Mononuclear cell (primary cell): ENCODE measurements around the gene TSKS. TPM values are rescaled to one million over a fixed set of nuclear protein-coding genes. Genes with fewer than 3 reads are reported as not detected.

Experiments
- H3K27me3 ChIP-seq: 2 replicates; pipeline ENCODE4 v1.6.0; 2011; ENCODE audit warnings: low read length, control low read depth; ENCODE audit not compliant: insufficient read depth
- H3K4me1 ChIP-seq: 2 replicates; pipeline ENCODE4 v1.5.1; 2011; ENCODE audit warnings: mild to moderate bottlenecking, low read length, control low read depth; ENCODE audit not compliant: insufficient read depth
- H3K4me3 ChIP-seq: 2 replicates; pipeline ENCODE4 v1.5.1; 2011; ENCODE audit warnings: mild to moderate bottlenecking, low read length, moderate library complexity
- H3K9me3 ChIP-seq: 2 replicates; pipeline ENCODE4 v1.5.1; 2011; ENCODE audit warnings: low read depth, mild to moderate bottlenecking, control low read depth, low read length
- total RNA-seq: library from RNA; depleted of rRNA; stranded (reverse); fragments of >200 nt; gene quantifications from one replicate; pipeline ENCODE4 v1.2.3, GENCODE V29; 2012

The TSKS gene
- total RNA-seq, 1 donor, result 0.31 TPM

DNA sequence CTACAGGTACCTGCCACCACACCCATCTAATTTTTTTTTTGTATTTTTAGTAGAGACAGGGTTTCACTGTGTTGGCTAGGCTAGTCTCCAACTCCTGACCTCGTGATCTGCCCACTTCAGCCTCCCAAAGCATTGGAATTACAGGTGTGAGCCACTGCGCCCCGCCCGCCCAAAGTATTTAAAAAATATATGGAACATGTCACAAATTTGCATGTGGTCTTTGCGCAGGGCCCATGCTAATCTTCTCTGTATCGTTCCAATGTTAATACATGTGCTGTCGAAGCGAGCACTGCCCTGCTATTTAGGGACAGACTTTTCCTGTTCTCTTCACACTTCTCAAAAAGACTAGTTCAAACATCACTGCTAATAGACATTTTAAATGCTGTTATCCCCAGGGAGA, 1.2 kb upstream of the TSKS start:
- peaks cover 30% of the 10 kb centered on the region for H3K4me1 ChIP-seq
- no peaks in the 10 kb centered on the region for H3K9me3 ChIP-seq
- no peak overlapping the region for H3K4me3 ChIP-seq
- H3K27me3 ChIP-seq, result no peaks in the 10 kb centered on the region

DNA sequence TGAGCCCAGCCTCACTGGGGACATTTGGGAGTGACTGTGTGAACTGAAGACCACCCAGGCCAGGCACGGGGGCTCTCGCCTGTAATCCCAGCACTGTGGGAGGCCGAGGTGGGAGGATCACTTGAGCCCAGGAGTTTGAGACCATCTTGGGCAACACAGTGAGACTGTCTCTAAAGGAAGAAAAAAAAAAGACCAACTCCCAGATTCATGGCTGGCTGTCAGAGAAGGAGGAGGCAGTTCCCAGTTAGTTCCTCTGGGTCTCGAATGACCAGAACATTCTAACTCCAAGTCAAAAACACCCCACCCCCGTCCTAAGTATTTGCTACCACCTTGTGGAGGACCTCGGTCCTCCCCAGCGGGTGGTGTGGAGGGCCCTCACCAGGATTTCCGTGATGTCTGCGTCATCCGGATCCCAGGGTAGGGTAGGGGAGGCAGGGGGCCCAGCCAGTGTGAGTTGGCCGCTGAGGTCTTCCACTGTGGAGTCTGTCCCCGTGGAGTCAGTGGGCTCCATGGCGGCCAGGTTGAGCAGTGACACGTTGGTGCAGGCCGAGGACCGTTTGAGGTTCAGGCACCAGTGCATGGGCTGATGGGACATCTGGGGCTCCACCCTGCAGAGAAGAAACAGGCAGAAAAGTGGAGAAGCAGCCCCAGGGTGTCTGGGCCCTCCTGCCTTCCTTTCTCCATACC, 1.3 kb downstream of the TSKS start:
- Histone ChIP-seq H3K9me3 (no peaks in the 10 kb centered on the region), H3K4me3 (no peak overlapping the region), H3K4me1 (peaks cover 14% of the 10 kb centered on the region), H3K27me3 (no peaks in the 10 kb centered on the region)

- H3K4me3 ChIP-seq, result no peak overlapping the region
- no peaks in the 10 kb centered on the region for H3K27me3 ChIP-seq
- H3K4me1 ChIP-seq, result peaks cover 14% of the 10 kb centered on the region
- H3K9me3 ChIP-seq, result no peaks in the 10 kb centered on the region
These were observed 1.9 kb downstream of the TSKS start for GRCh38 chr19:49761249-49761624.

GRCh38 chr19:49758292-49758691, 4.8 kb downstream of the TSKS start:
- Histone ChIP-seq H3K4me1 (peaks cover 4% of the 10 kb centered on the region), H3K4me3 (no peak overlapping the region), H3K27me3 (no peaks in the 10 kb centered on the region), H3K9me3 (no peaks in the 10 kb centered on the region)

- H3K4me3 ChIP-seq, result no peak overlapping the region
- H3K9me3 ChIP-seq, result no peaks in the 10 kb centered on the region
- no peaks in the 10 kb centered on the region for H3K4me1 ChIP-seq
- no peaks in the 10 kb centered on the region for H3K27me3 ChIP-seq
These were observed 7.2 kb downstream of the TSKS start for GRCh38 chr19:49755956-49756355.

DNA sequence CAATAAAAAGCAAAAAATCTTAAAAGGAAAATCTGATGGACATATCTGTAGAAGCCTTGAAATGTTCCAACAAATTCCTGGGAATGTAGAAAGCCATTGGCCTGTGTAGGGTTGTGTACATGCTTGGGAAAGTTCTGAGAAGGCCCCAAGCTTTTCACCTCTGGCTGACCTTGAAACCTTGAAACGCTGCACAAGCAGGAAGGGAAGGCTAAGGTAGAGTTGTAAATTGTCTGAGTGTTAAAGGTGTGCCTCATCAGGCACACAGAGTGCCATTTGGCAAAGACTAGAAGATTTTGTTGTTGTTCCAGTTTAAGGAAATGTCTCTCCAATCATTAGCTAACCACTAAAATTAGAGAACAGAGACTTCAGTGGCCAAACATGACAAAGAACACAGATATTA, 10.4 kb downstream of the TSKS start:
- no peaks in the 10 kb centered on the region for H3K9me3 ChIP-seq
- H3K4me1 ChIP-seq, result no peaks in the 10 kb centered on the region
- H3K27me3 ChIP-seq, result no peaks in the 10 kb centered on the region
- no peak overlapping the region for H3K4me3 ChIP-seq

DNA sequence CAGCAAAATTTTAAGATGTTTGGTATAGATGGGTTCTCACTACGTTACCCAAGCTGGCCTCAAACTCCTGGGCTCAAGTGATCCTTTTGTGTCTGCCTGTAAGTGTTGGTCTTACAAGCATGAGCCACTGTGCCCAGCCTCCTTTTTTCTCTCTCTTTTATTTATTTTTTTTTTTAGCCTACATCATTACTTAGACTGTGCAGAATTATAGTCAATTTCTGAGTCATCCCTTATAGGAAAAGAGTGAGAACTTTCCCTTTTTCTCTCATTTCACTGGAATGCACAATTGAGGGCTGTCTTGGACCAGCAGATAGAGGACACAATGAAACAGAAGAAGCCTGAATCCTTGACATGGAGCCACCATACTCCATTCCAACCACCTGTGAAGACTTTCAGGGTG, 13.3 kb downstream of the TSKS start:
- no peak overlapping the region for H3K4me3 ChIP-seq
- no peaks in the 10 kb centered on the region for H3K4me1 ChIP-seq
- H3K9me3 ChIP-seq, result no peaks in the 10 kb centered on the region

DNA sequence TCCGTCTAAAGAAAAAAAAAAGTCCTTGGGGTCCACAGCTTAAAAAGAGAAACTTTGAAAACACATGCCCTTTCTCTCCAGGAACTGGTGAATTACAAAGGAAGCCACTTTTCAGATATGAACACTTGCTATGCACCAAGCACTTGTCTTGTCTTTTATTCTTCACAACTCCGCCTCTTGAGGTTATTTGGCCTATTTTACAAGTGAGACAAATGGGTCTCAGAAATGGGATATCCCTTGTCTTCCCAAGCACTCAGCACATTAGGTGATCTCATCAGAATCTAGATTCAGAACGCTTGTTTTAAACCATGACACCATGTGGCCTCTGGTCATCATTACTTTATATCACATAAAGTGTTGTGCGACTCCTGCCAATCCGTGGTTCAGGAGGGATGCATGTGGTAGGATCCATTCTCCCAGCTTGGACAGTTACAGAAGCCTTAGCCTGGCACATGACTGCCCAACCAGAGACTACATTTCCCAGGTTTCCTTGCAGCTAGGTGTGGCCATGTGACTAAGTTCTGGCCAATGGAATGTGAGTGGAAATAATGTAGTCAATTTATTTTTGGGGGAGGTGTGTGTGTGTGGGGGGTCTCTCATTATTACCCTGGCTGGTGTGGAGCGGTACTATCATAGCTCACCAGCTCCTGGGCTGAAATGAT, 13.9 kb downstream of the TSKS start:
- Histone ChIP-seq H3K9me3 (no peaks in the 10 kb centered on the region), H3K27me3 (no peaks in the 10 kb centered on the region), H3K4me1 (no peaks in the 10 kb centered on the region), H3K4me3 (no peak overlapping the region)

More for the DNA sequence above, 13.3 kb downstream of the TSKS start:
- no peaks in the 10 kb centered on the region for H3K27me3 ChIP-seq

DNA sequence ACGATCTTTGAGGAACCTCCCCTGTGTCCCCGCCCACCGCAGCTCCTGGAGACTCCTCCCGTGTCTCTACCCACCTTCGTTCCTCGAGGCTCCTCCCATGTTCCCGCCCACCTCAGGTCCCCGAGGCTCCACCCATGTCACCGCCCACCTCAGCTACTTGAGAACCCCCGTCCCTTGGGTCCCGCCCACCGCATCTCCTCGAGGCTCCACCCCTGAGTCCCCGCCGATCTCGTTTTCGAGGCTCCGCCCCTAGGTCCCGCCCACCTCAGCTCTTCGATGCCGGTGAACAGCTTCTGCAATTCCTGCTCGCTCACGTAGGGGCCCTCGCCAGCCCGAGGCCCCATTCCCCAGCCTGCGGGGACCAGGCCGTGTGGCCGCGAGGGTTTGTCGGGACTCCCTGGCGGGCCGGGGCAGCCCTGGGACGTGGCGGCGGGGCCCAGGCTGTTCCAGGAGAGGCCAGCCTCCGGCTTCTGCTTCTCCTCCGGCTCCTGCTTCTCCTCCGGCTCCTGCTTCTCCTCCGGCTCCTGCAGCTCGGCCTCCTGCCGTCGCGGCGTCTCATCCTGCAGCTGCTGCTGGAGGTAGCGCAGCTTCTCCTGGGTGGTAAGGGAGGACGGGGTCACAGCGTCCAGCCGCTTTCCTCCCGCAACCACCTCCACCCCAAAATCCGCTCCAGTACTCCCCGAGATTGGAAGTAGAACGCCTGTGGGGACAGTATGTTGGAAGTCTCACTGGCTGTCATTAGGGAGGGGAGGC, 16.7 kb downstream of the TSKS start:
- no peaks in the 10 kb centered on the region for H3K4me1 ChIP-seq
- no peak overlapping the region for H3K4me3 ChIP-seq
- no peaks in the 10 kb centered on the region for H3K27me3 ChIP-seq
- no peaks in the 10 kb centered on the region for H3K9me3 ChIP-seq

GRCh38 chr19:49744946-49745381, 18.1 kb downstream of the TSKS start:
- Histone ChIP-seq H3K4me3 (no peak overlapping the region), H3K9me3 (no peaks in the 10 kb centered on the region), H3K27me3 (no peaks in the 10 kb centered on the region), H3K4me1 (no peaks in the 10 kb centered on the region)

DNA sequence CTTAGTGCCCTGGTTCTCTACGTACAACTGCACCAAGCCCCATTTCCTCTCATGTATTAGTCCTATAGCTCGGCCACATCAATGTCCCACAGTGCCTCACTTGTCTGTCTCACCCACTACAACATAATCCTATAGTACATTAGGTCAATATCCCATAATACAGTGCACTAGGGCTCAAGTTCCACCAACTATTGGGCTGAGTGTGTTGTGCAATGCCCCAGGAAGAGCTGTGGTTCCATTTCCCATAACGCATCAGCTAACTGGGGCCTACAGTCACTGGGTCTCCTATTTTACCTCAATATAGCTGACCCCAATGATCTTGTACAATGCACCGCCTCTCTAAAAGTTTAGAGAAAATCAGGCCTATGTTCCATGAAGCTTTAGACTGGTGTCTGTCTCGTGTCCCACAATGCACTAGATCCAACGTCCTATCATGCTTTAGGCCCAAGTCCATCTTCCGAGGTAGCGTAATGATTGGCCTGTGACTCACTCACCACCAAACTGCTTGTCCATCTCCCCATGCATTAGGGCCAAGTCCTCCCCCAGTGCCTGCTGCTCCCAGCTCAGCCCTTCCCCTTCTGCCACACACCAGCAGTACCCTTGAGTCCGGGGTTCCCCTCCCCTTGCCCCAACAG, 21.8 kb downstream of the TSKS start:
- Histone ChIP-seq H3K4me3 (no peak overlapping the region), H3K4me1 (no peaks in the 10 kb centered on the region)

DNA sequence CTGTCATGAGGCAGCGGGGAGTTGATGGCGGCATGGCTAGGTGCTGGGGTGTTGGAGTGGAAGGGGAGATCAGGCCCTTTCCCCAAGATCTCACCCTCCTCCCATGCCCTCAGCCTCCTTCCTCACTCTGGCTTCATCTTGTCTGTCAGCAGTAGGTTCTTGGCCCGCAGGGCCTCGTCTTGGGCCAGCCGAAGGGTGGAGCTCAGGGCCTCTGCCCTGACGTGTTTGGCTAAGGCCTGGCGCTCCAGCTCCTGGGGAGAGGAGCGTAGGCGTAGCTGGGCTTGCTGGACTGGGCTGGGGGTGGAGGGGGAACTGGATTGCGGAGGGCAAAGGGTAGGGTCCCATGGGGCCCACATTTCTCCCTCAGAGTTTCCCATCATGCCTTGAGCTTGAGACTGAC, 23.2 kb downstream of the TSKS start:
- Histone ChIP-seq H3K4me3 (no peak overlapping the region), H3K27me3 (no peaks in the 10 kb centered on the region), H3K9me3 (no peaks in the 10 kb centered on the region), H3K4me1 (no peaks in the 10 kb centered on the region)

More for the DNA sequence above, 21.8 kb downstream of the TSKS start:
- no peaks in the 10 kb centered on the region for H3K9me3 ChIP-seq
- no peaks in the 10 kb centered on the region for H3K27me3 ChIP-seq

- Histone ChIP-seq H3K4me3 (no peak overlapping the region), H3K9me3 (no peaks in the 10 kb centered on the region), H3K27me3 (no peaks in the 10 kb centered on the region), H3K4me1 (no peaks in the 10 kb centered on the region)
These were observed 24.0 kb downstream of the TSKS start for GRCh38 chr19:49739098-49739497.

GRCh38 chr19:49738268-49738667, 24.8 kb downstream of the TSKS start:
- no peaks in the 10 kb centered on the region for H3K9me3 ChIP-seq
- no peaks in the 10 kb centered on the region for H3K27me3 ChIP-seq
- H3K4me1 ChIP-seq, result no peaks in the 10 kb centered on the region
- H3K4me3 ChIP-seq, result no peak overlapping the region

DNA sequence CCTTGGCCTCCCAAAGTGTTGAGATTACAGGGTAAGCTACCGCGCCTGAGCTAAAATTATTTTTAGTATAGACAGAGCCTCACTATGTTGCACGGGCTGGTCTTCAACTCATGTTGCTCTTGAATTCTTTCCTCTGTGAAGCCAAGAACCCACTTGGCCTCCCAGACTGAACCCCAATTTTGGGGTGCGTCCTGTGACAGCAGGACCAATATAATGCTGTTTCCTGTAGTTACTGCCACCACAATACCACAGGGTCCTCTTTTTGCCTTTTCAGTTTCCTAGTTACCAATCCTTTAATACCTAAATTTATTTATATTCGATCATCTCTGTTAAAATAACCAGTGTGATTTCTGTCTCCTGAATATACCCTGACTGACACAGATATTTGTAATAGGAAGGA, 32.9 kb downstream of the TSKS start:
- no peak overlapping the region for H3K4me3 ChIP-seq
- H3K9me3 ChIP-seq, result no peaks in the 10 kb centered on the region
- no peaks in the 10 kb centered on the region for H3K4me1 ChIP-seq
- H3K27me3 ChIP-seq, result no peaks in the 10 kb centered on the region
